ENCODE data around the gene CTNNA3. TPM values are rescaled to one million over a fixed set of nuclear protein-coding genes. Genes with fewer than 3 reads are reported as not detected.

CTNNA3 gene
- total and polyA plus RNA-seq, 2 donors (not counting 3 experiments of a cell fraction or from before 2014, with no cell fraction given) = not detected

DNA sequence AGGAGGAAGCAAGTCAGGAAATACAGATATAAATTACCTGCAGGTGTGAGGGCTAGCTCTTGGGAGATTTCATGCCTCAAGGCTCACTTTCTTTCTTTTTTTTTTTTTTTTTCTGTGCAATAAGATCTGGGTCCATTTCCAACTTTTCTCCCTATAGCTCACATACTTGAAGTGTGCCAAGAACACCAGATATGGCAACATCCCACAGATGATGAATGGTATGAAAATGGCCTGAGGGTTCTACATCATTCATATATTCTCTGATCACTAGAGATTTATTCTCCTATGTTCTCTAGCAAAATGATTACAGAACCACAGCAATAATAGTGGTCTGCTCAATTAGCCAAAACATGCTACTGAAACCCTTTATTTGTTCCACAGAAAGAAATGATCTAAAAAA is 653.0 kb downstream of the CTNNA3 start:
- dilution Hi-C loops (cut with MboI; ENCODE audit: extremely low pct_ligation_motif_present, low sequenced_read_pairs) (no loop called here), intact Hi-C loops (cut with micrococcal nuclease) (no loop called here)
- Histone ChIP-seq H3K79me2 (ENCODE audit: control insufficient read depth, insufficient read depth, low read length) (no peaks in the 10 kb centered on the region), H3K4me2 (ENCODE audit: insufficient read depth, low read length) (no peak overlapping the region), H3K27me3 (ENCODE audit: control insufficient read depth in 2 of 2, insufficient read depth in 2 of 2, low read length in 2 of 2) (no peaks in the 10 kb centered on the region), H3K4me3 (replicated peaks in 1 of 3; ENCODE audit: insufficient read depth in 1 of 3, low read depth in 1 of 3, low read length in 3 of 3) (no peak overlapping the region), H3K9me3 (replicated peaks; ENCODE audit: control insufficient read depth, insufficient read depth, low read length) (no peaks in the 10 kb centered on the region), H3K36me3 (ENCODE audit: control insufficient read depth in 2 of 2, extremely low read depth in 1 of 2, insufficient read depth in 2 of 2, low read length in 2 of 2) (no peaks in the 10 kb centered on the region), H3K9ac (replicated peaks; ENCODE audit: extremely low read depth, insufficient read depth, low read length) (no peak overlapping the region), H3K9me1 (replicated peaks; ENCODE audit: control insufficient read depth, extremely low read depth, insufficient read depth, low read length) (no peaks in the 10 kb centered on the region), H3K27ac (ENCODE audit: insufficient read depth, low read depth, low read length) (no peak overlapping the region), H3K4me1 (ENCODE audit: control insufficient read depth, extremely low read depth, insufficient read depth, low read length) (no peaks in the 10 kb centered on the region), H2AFZ (ENCODE audit: low read depth, low read length) (no peak overlapping the region), H4K20me1 (replicated peaks; ENCODE audit: control insufficient read depth, extremely low read depth, insufficient read depth, low read length) (no peaks in the 10 kb centered on the region)
- CTCF ChIA-PET = no interaction called here
- POLR2A ChIA-PET = no interaction called here
- no peak for TF ChIP-seq EZH2 (IDR thresholded peaks at IDR 0.05; ENCODE audit: borderline replicate concordance, low read depth, low read length, severe bottlenecking)
- no peak for TF ChIP-seq GATA2 (IDR thresholded peaks at IDR 0.05; ENCODE audit: insufficient read depth, insufficient read length, low read depth, low read length)
- no peak for TF ChIP-seq MYC (IDR thresholded peaks at IDR 0.05; ENCODE audit: low read depth, low read length)
- no peak for TF ChIP-seq POLR2AphosphoS5 (IDR thresholded peaks at IDR 0.05; ENCODE audit: insufficient read depth, low read depth, low read length)
- no peak for TF ChIP-seq FOS (IDR thresholded peaks at IDR 0.05; ENCODE audit: borderline replicate concordance, insufficient read depth, low read length)
- TF ChIP-seq JUN (IDR thresholded peaks at IDR 0.05; ENCODE audit: borderline replicate concordance, insufficient read depth, insufficient read length, low read depth) = no peak
- TF ChIP-seq, protein P1, sequence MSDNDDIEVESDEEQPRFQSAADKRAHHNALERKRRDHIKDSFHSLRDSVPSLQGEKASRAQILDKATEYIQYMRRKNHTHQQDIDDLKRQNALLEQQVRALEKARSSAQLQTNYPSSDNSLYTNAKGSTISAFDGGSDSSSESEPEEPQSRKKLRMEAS (IDR thresholded peaks at IDR 0.05; ENCODE audit: insufficient read depth, insufficient read length) = no peak
- TF ChIP-seq, protein P2, sequence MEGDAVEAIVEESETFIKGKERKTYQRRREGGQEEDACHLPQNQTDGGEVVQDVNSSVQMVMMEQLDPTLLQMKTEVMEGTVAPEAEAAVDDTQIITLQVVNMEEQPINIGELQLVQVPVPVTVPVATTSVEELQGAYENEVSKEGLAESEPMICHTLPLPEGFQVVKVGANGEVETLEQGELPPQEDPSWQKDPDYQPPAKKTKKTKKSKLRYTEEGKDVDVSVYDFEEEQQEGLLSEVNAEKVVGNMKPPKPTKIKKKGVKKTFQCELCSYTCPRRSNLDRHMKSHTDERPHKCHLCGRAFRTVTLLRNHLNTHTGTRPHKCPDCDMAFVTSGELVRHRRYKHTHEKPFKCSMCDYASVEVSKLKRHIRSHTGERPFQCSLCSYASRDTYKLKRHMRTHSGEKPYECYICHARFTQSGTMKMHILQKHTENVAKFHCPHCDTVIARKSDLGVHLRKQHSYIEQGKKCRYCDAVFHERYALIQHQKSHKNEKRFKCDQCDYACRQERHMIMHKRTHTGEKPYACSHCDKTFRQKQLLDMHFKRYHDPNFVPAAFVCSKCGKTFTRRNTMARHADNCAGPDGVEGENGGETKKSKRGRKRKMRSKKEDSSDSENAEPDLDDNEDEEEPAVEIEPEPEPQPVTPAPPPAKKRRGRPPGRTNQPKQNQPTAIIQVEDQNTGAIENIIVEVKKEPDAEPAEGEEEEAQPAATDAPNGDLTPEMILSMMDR (IDR thresholded peaks at IDR 0.05; ENCODE audit: extremely low read depth in 1 of 2, insufficient read depth in 1 of 2, low read depth in 1 of 2, low read length in 2 of 2) = no peak
- TF ChIP-seq POLR2A (IDR thresholded peaks at IDR 0.05; ENCODE audit: low read depth, low read length) = no peak
- no peak for DNase-seq (ENCODE audit: low read depth, low spot score)
- no peak for FAIRE-seq
- BruUV-seq (replicated peaks) = no TSS peak
